Measurements from ENCODE around the gene AHI1.

- TF ChIP-seq POLR2A (IDR thresholded peaks at IDR 0.05; ENCODE audit: low read length), result no peak
- no peak for TF ChIP-seq GATA1 (IDR thresholded peaks at IDR 0.05; ENCODE audit: low read depth, low read length)
These were observed 206.1 kb downstream of the AHI1 start for GRCh38 chr6:135291288-135292076.
